Nephron (organoid): ENCODE results near the gene ZNF507.

Source experiments
- H3K27ac Mint-ChIP-seq, 3 experiments: 2 replicates each; pipeline ENCODE4 v1.8.0; 2020; ENCODE audit warnings: mixed read lengths in 3 of 3, mild to moderate bottlenecking in 2 of 3, moderate library complexity in 1 of 3
- H3K27me3 Mint-ChIP-seq: 2 replicates; pipeline ENCODE4 v1.8.0; 2021; ENCODE audit warnings: low read depth, mild to moderate bottlenecking, moderate library complexity, mixed read lengths
- H3K36me3 Mint-ChIP-seq: 2 replicates; pipeline ENCODE4 v1.8.0; 2020; ENCODE audit warnings: low read depth, mixed read lengths
- H3K4me1 Mint-ChIP-seq: 2 replicates; pipeline ENCODE4 v1.8.0; 2020; ENCODE audit warnings: mixed read lengths
- H3K4me3 Mint-ChIP-seq, 3 experiments: 2 replicates each; pipeline ENCODE4 v1.8.0; 2020; ENCODE audit warnings: mild to moderate bottlenecking in 3 of 3, mixed read lengths in 3 of 3, moderate library complexity in 2 of 3
- H3K9me3 Mint-ChIP-seq: 2 replicates; pipeline ENCODE4 v1.8.0; 2020; ENCODE audit warnings: mixed read lengths
- CTCF ChIP-seq, 3 experiments: fragments of 200-600 bp; sonication (generic); IDR thresholded peaks; one replicate each; pipeline ENCODE4 v1.5.0; 2021; ENCODE audit warnings: antibody characterized with exemption in 3 of 3; ENCODE audit not compliant: unreplicated experiment in 3 of 3

ZNF507 gene

DNA sequence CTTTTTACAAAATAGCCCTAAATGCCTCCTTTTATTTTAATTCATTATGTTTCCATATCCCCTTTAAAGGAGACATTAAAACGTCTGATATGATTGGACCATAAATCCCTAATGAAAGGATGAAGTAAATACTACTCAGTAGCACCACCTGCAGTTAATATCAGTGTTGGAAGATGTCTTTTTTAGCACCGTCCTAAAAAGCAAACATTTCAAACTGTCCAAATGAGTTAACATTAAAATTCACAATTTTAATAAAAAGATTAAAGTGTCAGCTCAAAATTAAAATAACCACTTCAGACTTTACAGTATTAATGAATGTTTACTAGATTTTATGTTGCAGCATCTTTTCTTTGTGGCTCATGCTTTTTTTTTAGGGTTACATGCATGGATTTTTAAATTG lies 12.3 kb downstream of the ZNF507 start:
- Mint-ChIP-seq H3K9me3 (no peaks in the 10 kb centered on the region), H3K27ac (no peak overlapping the region), H3K27me3 (no peaks in the 10 kb centered on the region), H3K36me3 (peaks cover 79% of the 10 kb centered on the region), H3K4me3 (no peak overlapping the region), H3K4me1 (no peaks in the 10 kb centered on the region)
- peak; percentile 19 to 39 (median 24) for TF ChIP-seq CTCF (IDR thresholded peaks at IDR 0.05; ENCODE audit: unreplicated experiment in 3 of 3)

DNA sequence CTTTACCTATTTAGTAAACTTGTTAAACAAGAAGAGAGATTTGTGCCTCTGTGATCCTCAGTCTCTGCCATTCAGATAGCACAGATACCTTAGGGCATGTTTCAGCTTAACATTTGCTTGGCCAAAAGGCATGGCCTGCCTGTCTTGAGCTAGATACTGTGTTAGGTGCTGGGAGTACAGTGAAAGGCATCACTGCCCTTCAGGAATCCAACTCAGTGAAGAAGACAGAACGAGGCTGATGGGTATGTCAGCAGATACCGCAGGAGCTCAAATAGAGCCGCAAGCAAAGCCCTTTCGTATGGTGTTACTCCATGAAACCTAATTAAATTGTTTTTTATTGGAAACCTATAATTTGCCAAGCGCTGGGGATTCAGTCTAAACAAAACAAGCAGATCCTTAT lies 12.9 kb downstream of the ZNF507 start:
- no peaks in the 10 kb centered on the region for H3K9me3 Mint-ChIP-seq
- no peaks in the 10 kb centered on the region for H3K27me3 Mint-ChIP-seq
- H3K36me3 Mint-ChIP-seq: peaks cover 78% of the 10 kb centered on the region
- H3K4me1 Mint-ChIP-seq: no peaks in the 10 kb centered on the region
- no peak for TF ChIP-seq CTCF (IDR thresholded peaks at IDR 0.05; ENCODE audit: unreplicated experiment in 3 of 3)
- peak overlapping the region in 1 of 3 experiments; percentile 70 for H3K27ac Mint-ChIP-seq
- H3K4me3 Mint-ChIP-seq: no peak overlapping the region

GRCh38 chr19:32359581-32359980 lies 14.2 kb downstream of the ZNF507 start:
- H3K27ac Mint-ChIP-seq: no peak overlapping the region
- H3K4me3 Mint-ChIP-seq: no peak overlapping the region
- H3K36me3 Mint-ChIP-seq: peaks cover 75% of the 10 kb centered on the region
- no peak for TF ChIP-seq CTCF (IDR thresholded peaks at IDR 0.05; ENCODE audit: unreplicated experiment in 3 of 3)
- no peaks in the 10 kb centered on the region for H3K27me3 Mint-ChIP-seq
- no peaks in the 10 kb centered on the region for H3K4me1 Mint-ChIP-seq
- H3K9me3 Mint-ChIP-seq: no peaks in the 10 kb centered on the region

- H3K36me3 Mint-ChIP-seq: peaks cover 75% of the 10 kb centered on the region
- H3K27me3 Mint-ChIP-seq: no peaks in the 10 kb centered on the region
- no peak for TF ChIP-seq CTCF (IDR thresholded peaks at IDR 0.05; ENCODE audit: unreplicated experiment in 3 of 3)
- no peak overlapping the region for H3K27ac Mint-ChIP-seq
- no peaks in the 10 kb centered on the region for H3K4me1 Mint-ChIP-seq
- H3K9me3 Mint-ChIP-seq: no peaks in the 10 kb centered on the region
- no peak overlapping the region for H3K4me3 Mint-ChIP-seq
Measured at GRCh38 chr19:32361574-32362317, 16.3 kb downstream of the ZNF507 start.

- Mint-ChIP-seq H3K27ac (no peak overlapping the region), H3K36me3 (peaks cover 76% of the 10 kb centered on the region), H3K4me1 (no peaks in the 10 kb centered on the region), H3K4me3 (no peak overlapping the region), H3K9me3 (no peaks in the 10 kb centered on the region), H3K27me3 (no peaks in the 10 kb centered on the region)
- no peak for TF ChIP-seq CTCF (IDR thresholded peaks at IDR 0.05; ENCODE audit: unreplicated experiment in 3 of 3)
Measured at GRCh38 chr19:32362318-32362691, 16.9 kb downstream of the ZNF507 start.

GRCh38 chr19:32363175-32363574 lies 17.8 kb downstream of the ZNF507 start:
- Mint-ChIP-seq H3K36me3 (peaks cover 82% of the 10 kb centered on the region), H3K4me1 (no peaks in the 10 kb centered on the region), H3K27ac (peak overlapping the region in 1 of 3 experiments; percentile 62), H3K4me3 (no peak overlapping the region), H3K27me3 (no peaks in the 10 kb centered on the region), H3K9me3 (no peaks in the 10 kb centered on the region)
- no peak for TF ChIP-seq CTCF (IDR thresholded peaks at IDR 0.05; ENCODE audit: unreplicated experiment in 3 of 3)
